GM23338 (cell line): ENCODE measurements around the gene TFPI. TPM values are rescaled to one million over a fixed set of nuclear protein-coding genes. Genes with fewer than 3 reads are reported as not detected.
A peak's percentile ranks its signal among the peaks of the same experiment; 100 is the strongest.
"Not testable (repeated sequence)": the region's sequence is repeated elsewhere in the genome, so short reads cannot be mapped to it uniquely, and the experiment has no call there.

ENCODE experiments used
- ATAC-seq: fragments of 200-7000 bp; cut with Tn5 transposase; 3 replicates; pipeline ENCODE4 v1.9.1; 2020
- DNase-seq: peaks from one replicate; pipeline ENCODE4 v3.0.0-alpha.2; 2015; ENCODE audit warnings: low spot score
- H2AFZ ChIP-seq: fragments of 200-600 bp; sonication (generic); 2 replicates; pipeline ENCODE4 v1.8.0; 2016; ENCODE audit warnings: antibody characterized with exemption, mild to moderate bottlenecking, moderate library complexity
- H3F3A ChIP-seq: fragments of 200-600 bp; sonication (generic); replicated peaks from 2 replicates; pipeline ENCODE4 v1.8.0; 2017; ENCODE audit warnings: antibody characterized with exemption, mixed run types, low read depth
- H3K27ac ChIP-seq: fragments of 200-600 bp; sonication (generic); 2 replicates; pipeline ENCODE4 v1.6.1; 2016; ENCODE audit warnings: low read depth
- H3K27me3 ChIP-seq: fragments of 200-600 bp; sonication (generic); 2 replicates; pipeline ENCODE4 v1.8.0; 2016; ENCODE audit warnings: mild to moderate bottlenecking, mixed run types, moderate library complexity; ENCODE audit not compliant: insufficient read depth
- H3K36me3 ChIP-seq: fragments of 200-600 bp; sonication (generic); 2 replicates; pipeline ENCODE4 v1.8.0; 2016; ENCODE audit warnings: mild to moderate bottlenecking; ENCODE audit not compliant: insufficient read depth
- H3K4me1 ChIP-seq: fragments of 200-600 bp; sonication (generic); 2 replicates; pipeline ENCODE4 v1.8.0; 2016; ENCODE audit warnings: mild to moderate bottlenecking, moderate library complexity; ENCODE audit not compliant: insufficient read depth
- H3K4me2 ChIP-seq: fragments of 200-600 bp; sonication (generic); 2 replicates; pipeline ENCODE4 v1.7.1; 2017; ENCODE audit warnings: mixed run types
- H3K4me3 ChIP-seq: fragments of 200-600 bp; sonication (generic); 2 replicates; pipeline ENCODE4 v1.6.1; 2016; ENCODE audit warnings: mixed run types
- H3K79me2 ChIP-seq: fragments of 200-600 bp; sonication (generic); replicated peaks from 2 replicates; pipeline ENCODE4 v1.8.0; 2017; ENCODE audit warnings: mild to moderate bottlenecking; ENCODE audit not compliant: insufficient read depth
- H3K9me2 ChIP-seq: fragments of 200-600 bp; sonication (generic); 2 replicates; pipeline ENCODE4 v1.8.0; 2017; ENCODE audit not compliant: insufficient read depth
- H4K20me1 ChIP-seq: fragments of 200-600 bp; sonication (generic); replicated peaks from 2 replicates; pipeline ENCODE4 v1.8.0; 2017; ENCODE audit warnings: mild to moderate bottlenecking; ENCODE audit not compliant: insufficient read depth
- H3K27ac Mint-ChIP-seq: 2 replicates; pipeline ENCODE4 v1.8.0; 2020; ENCODE audit warnings: inconsistent platforms, mild to moderate bottlenecking, moderate library complexity, mixed read lengths
- H3K27me3 Mint-ChIP-seq: 3 replicates; pipeline ENCODE4 v1.8.0; 2022; ENCODE audit warnings: low read depth, mild to moderate bottlenecking, moderate library complexity, mixed read lengths, inconsistent platforms; ENCODE audit not compliant: insufficient read depth, poor library complexity
- H3K36me3 Mint-ChIP-seq: 3 replicates; pipeline ENCODE4 v1.8.0; 2021; ENCODE audit warnings: low read depth, mild to moderate bottlenecking, inconsistent platforms, moderate library complexity, mixed read lengths
- H3K4me1 Mint-ChIP-seq: 3 replicates; pipeline ENCODE4 v1.8.0; 2020; ENCODE audit warnings: mild to moderate bottlenecking, inconsistent platforms, mixed read lengths
- H3K4me3 Mint-ChIP-seq: 3 replicates; pipeline ENCODE4 v1.8.0; 2021; ENCODE audit warnings: moderate library complexity, mild to moderate bottlenecking, inconsistent platforms, mixed read lengths
- H3K9me3 Mint-ChIP-seq: 3 replicates; pipeline ENCODE4 v1.8.0; 2020; ENCODE audit warnings: moderate library complexity, mild to moderate bottlenecking, inconsistent platforms, mixed read lengths
- CREB1 ChIP-seq: fragments of 250-450 bp; sonication (Bioruptor Pico); IDR thresholded peaks from 2 replicates; pipeline ENCODE4 v1.5.0; 2020; ENCODE audit warnings: low read depth, mild to moderate bottlenecking, moderate library complexity
- STAT1 ChIP-seq: IDR thresholded peaks from one replicate; pipeline ENCODE4 v1.6.1; 2016; ENCODE audit warnings: antibody characterized with exemption; ENCODE audit not compliant: unreplicated experiment
- ZNF114 ChIP-seq: fragments of 250-450 bp; sonication (Bioruptor Pico); IDR thresholded peaks from 2 replicates; pipeline ENCODE4 v1.5.0; 2020; ENCODE audit warnings: mild to moderate bottlenecking, moderate library complexity
- polyA plus RNA-seq: library from polyadenylated mRNA; unstranded; fragments of >200 nt; fragmentation: Nextera tagmentation; extraction: Ambion mirVana; gene quantifications from 2 replicates; pipeline ENCODE4 v1.2.1, GENCODE V29; 2016
- total RNA-seq: library from RNA; depleted of rRNA; stranded (reverse); fragments of >200 nt; shearing (Covaris generic); gene quantifications from 2 replicates; pipeline ENCODE4 v1.2.3, GENCODE V29; 2014
- TF ChIP-seq, protein P1 (sequence below): IDR thresholded peaks from 2 replicates; pipeline ENCODE4 v1.6.1; 2016; ENCODE audit warnings: antibody characterized with exemption

The TFPI gene
- total and polyA plus RNA-seq, 2 experiments from 2014 or later = 1.8 to 1.9 TPM

DNA sequence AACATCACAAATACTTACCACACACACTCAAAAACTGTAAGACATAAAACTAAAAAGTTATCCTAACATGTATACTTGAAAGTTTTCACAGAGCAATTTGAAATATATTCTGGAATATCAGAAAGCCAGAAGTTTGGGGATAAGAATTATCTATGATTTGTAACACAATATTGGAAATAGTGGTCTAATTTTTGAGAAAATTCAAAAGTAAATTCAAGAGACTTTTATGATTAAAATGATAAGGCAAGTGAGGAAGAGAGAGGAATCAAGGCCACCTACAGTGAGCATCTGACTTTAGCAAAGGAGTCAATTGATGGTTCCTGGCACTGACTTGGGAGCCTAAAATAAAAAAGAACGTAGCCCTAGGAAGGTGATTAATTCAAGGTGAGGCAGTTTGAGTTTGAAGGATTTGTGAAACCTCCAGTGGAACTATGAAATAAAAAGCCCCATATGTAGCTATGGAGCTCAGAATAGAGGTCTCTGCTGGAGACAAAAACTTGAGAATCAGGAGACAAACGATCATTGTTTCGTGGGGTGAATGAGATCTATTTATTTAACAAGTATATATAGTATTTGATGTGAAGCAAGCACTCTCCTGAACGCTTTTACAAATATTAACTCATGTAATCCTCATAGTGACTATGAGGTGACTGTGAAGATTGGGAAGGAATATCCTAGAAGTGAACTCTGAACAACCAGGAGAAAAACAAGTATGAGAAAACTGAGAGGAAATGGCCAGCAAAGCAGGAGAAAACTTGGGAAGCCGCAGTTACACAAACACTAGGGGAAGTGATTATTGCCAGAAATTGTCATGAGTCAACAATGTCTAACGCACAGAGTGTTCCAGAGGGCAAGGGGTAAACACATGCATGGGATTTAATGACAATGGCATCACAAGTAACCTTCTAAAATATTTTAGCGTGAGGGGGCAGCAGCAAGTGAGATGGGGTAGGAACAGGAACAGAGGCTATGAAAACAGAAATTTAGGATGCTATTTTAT is 12.8 kb downstream of the TFPI start:
- no peaks in the 10 kb centered on the region for H3K27me3 ChIP-seq
- H3K27ac ChIP-seq = no peak overlapping the region
- H3K36me3 ChIP-seq = no peaks in the 10 kb centered on the region
- TF ChIP-seq ZNF114 = no peak
- no peak for TF ChIP-seq STAT1
- no peak for TF ChIP-seq CREB1 (CRISPR knock-in tag)
- TF ChIP-seq, protein P1, sequence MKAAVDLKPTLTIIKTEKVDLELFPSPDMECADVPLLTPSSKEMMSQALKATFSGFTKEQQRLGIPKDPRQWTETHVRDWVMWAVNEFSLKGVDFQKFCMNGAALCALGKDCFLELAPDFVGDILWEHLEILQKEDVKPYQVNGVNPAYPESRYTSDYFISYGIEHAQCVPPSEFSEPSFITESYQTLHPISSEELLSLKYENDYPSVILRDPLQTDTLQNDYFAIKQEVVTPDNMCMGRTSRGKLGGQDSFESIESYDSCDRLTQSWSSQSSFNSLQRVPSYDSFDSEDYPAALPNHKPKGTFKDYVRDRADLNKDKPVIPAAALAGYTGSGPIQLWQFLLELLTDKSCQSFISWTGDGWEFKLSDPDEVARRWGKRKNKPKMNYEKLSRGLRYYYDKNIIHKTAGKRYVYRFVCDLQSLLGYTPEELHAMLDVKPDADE = no peak
- Mint-ChIP-seq H3K36me3 (0 out of 3 replicates have a peak, but pooled peaks cover 4% of the 10 kb centered on the region), H3K4me3 (no peak overlapping the region), H3K9me3 (peaks cover 13% of the 10 kb centered on the region; the same call in 2 of the 3 replicates), H3K4me1 (peaks cover 17% of the 10 kb centered on the region), H3K27me3 (no peaks in the 10 kb centered on the region), H3K27ac (peak overlapping the region; percentile 35; the same call in 1 of the 2 replicates)
- H3K79me2 ChIP-seq = no peaks in the 10 kb centered on the region
- H3K4me1 ChIP-seq = peaks cover 21% of the 10 kb centered on the region
- no peak overlapping the region for H3K4me2 ChIP-seq
- H3K9me2 ChIP-seq = no peaks in the 10 kb centered on the region
- H4K20me1 ChIP-seq = no peaks in the 10 kb centered on the region
- DNase-seq (no peak), ATAC-seq (no peak)
- 0 out of 2 replicates have a peak overlapping the region, but pooled peaks have one; percentile 40 for H2AFZ ChIP-seq
- no peaks in the 10 kb centered on the region for H3F3A ChIP-seq
- no peak overlapping the region for H3K4me3 ChIP-seq

DNA sequence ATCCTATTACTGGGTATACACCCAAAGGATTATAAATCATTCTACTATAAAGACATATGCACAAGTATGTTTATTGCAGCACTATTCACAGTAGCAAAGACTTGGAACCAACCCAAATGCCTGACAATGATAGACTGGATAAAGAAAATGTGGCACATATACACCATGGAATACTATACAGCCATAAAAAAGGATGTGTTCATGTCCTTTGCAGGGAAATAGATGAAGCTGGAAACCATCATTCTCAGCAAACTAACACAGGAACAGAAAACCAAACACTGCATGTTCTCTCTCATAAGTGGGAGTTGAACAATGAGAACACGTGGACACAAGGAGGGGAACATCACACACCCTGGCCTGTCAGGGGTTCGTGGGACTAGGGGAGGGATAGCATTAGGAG is 16.0 kb downstream of the TFPI start:
- H3K27ac Mint-ChIP-seq, H3K27me3 Mint-ChIP-seq: not testable (repeated sequence)
- peaks cover 13% of the 10 kb centered on the region; the same call in 2 of the 3 replicates for H3K36me3 Mint-ChIP-seq

DNA sequence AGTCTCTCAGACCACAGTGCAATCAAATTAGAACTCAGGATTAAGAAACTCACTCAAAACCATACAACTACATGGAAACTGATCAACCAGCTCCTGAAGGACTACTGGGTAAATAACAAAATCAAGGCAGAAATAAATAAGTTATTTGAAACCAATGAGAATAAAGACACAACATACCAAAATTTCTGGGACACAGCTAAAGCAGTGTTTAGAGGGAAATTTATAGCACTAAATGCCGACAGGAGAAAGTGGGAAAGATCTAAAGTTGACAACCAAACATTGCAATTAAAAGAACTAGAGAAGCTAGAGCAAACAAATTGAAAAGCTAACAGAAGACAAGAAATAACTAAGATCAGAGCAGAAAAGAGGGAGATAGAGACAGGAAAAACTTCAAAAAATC is 18.9 kb downstream of the TFPI start:
- H3K27ac Mint-ChIP-seq, H3K27me3 Mint-ChIP-seq, H2AFZ ChIP-seq, H3K4me3 ChIP-seq, ATAC-seq, H3K4me1 ChIP-seq, H3K79me2 ChIP-seq, DNase-seq, H3K4me3 Mint-ChIP-seq, H3K4me1 Mint-ChIP-seq, H3K9me2 ChIP-seq, H3K27me3 ChIP-seq, H3K36me3 ChIP-seq, H3F3A ChIP-seq, H3K27ac ChIP-seq, H4K20me1 ChIP-seq, H3K4me2 ChIP-seq: not testable (repeated sequence)
- H3K36me3 Mint-ChIP-seq = peaks cover 13% of the 10 kb centered on the region; the same call in 2 of the 3 replicates
- peaks cover 27% of the 10 kb centered on the region; the same call in 2 of the 3 replicates for H3K9me3 Mint-ChIP-seq

More for the DNA sequence above, 16.0 kb downstream of the TFPI start:
- H3K4me3 ChIP-seq, H3K36me3 ChIP-seq, H3K79me2 ChIP-seq, H3K27ac ChIP-seq, H3K4me3 Mint-ChIP-seq, H3F3A ChIP-seq, H3K27me3 ChIP-seq, ATAC-seq, H3K4me2 ChIP-seq, H3K4me1 ChIP-seq, DNase-seq, H4K20me1 ChIP-seq, H3K9me2 ChIP-seq, H2AFZ ChIP-seq: not testable (repeated sequence)
- Mint-ChIP-seq H3K9me3 (peaks cover 27% of the 10 kb centered on the region; the same call in 2 of the 3 replicates), H3K4me1 (peaks cover 10% of the 10 kb centered on the region; the same call in 2 of the 3 replicates)
